ENCODE results near the gene CD9.
"Not testable (repeated sequence)": the region's sequence is repeated elsewhere in the genome, so short reads cannot be mapped to it uniquely, and the experiment has no call there.

CD9 gene

GRCh38 chr12:6185961-6186827, 14.0 kb upstream of the CD9 start:
- no peak overlapping the region for H3K4me3 Mint-ChIP-seq
- no peaks in the 10 kb centered on the region for H3K4me1 Mint-ChIP-seq
- H3K36me3 Mint-ChIP-seq (ENCODE audit: low read depth): no peaks in the 10 kb centered on the region
- H3K27ac Mint-ChIP-seq: no peak overlapping the region
- H3K9me3 Mint-ChIP-seq: no peaks in the 10 kb centered on the region
- no peak for TF ChIP-seq CTCF (IDR thresholded peaks at IDR 0.05)
- H3K27me3 Mint-ChIP-seq (ENCODE audit: low read depth, poor library complexity): peaks cover 10% of the 10 kb centered on the region
- DNase-seq: no peak

GRCh38 chr12:6187948-6188793, 12.0 kb upstream of the CD9 start:
- no peak for DNase-seq
- no peak for TF ChIP-seq CTCF (IDR thresholded peaks at IDR 0.05)
- Mint-ChIP-seq H3K36me3 (ENCODE audit: low read depth) (no peaks in the 10 kb centered on the region), H3K27ac (no peak overlapping the region), H3K27me3 (ENCODE audit: low read depth, poor library complexity) (peaks cover 10% of the 10 kb centered on the region), H3K4me1 (peaks cover 7% of the 10 kb centered on the region), H3K9me3 (no peaks in the 10 kb centered on the region), H3K4me3 (no peak overlapping the region)

- H3K4me1 Mint-ChIP-seq: peaks cover 16% of the 10 kb centered on the region
- H3K9me3 Mint-ChIP-seq: no peaks in the 10 kb centered on the region
- no peaks in the 10 kb centered on the region for H3K36me3 Mint-ChIP-seq (ENCODE audit: low read depth)
- DNase-seq: no peak
- no peak overlapping the region for H3K4me3 Mint-ChIP-seq
- H3K27ac Mint-ChIP-seq: no peak overlapping the region
- no peak for TF ChIP-seq CTCF (IDR thresholded peaks at IDR 0.05)
- H3K27me3 Mint-ChIP-seq (ENCODE audit: low read depth, poor library complexity): peaks cover 13% of the 10 kb centered on the region
These were observed 11.2 kb upstream of the CD9 start for GRCh38 chr12:6189028-6189427.

GRCh38 chr12:6189952-6190598, 10.1 kb upstream of the CD9 start:
- not testable (repeated sequence) for H3K36me3 Mint-ChIP-seq (ENCODE audit: low read depth); DNase-seq; H3K9me3 Mint-ChIP-seq; H3K4me3 Mint-ChIP-seq; H3K27ac Mint-ChIP-seq
- peaks cover 21% of the 10 kb centered on the region for H3K4me1 Mint-ChIP-seq
- peaks cover 13% of the 10 kb centered on the region for H3K27me3 Mint-ChIP-seq (ENCODE audit: low read depth, poor library complexity)

GRCh38 chr12:6190767-6191530, 9.3 kb upstream of the CD9 start:
- not testable (repeated sequence) for DNase-seq, H3K27ac Mint-ChIP-seq
- H3K27me3 Mint-ChIP-seq (ENCODE audit: low read depth, poor library complexity): peaks cover 13% of the 10 kb centered on the region

GRCh38 chr12:6192604-6193380, 7.4 kb upstream of the CD9 start:
- no peak for DNase-seq
- TF ChIP-seq CTCF (IDR thresholded peaks at IDR 0.05): no peak
- Mint-ChIP-seq H3K4me3 (no peak overlapping the region), H3K27me3 (ENCODE audit: low read depth, poor library complexity) (peaks cover 8% of the 10 kb centered on the region), H3K4me1 (peaks cover 41% of the 10 kb centered on the region), H3K36me3 (ENCODE audit: low read depth) (no peaks in the 10 kb centered on the region), H3K27ac (no peak overlapping the region), H3K9me3 (no peaks in the 10 kb centered on the region)

More at GRCh38 chr12:6190767-6191530, 9.3 kb upstream of the CD9 start:
- H3K4me3 Mint-ChIP-seq; H3K9me3 Mint-ChIP-seq; H3K36me3 Mint-ChIP-seq (ENCODE audit: low read depth): not testable (repeated sequence)
- peaks cover 29% of the 10 kb centered on the region for H3K4me1 Mint-ChIP-seq

All from nephron progenitor cell (in vitro differentiated cells).